CD4-positive, alpha-beta T cell treated with Interferon alpha-2 for 1 hour (primary cell): ENCODE data around the gene PPP2R2D.
A peak's percentile ranks its signal among the peaks of the same experiment; 100 is the strongest.

ENCODE experiments used
- DNase-seq, 2 donors: peaks; one replicate each; pipeline ENCODE4 v3.0.0-alpha.2; 2020 to 2022

The PPP2R2D gene

GRCh38 chr10:131890276-131891195 is 10.3 kb upstream of the PPP2R2D start:
- no peak for DNase-seq

DNA sequence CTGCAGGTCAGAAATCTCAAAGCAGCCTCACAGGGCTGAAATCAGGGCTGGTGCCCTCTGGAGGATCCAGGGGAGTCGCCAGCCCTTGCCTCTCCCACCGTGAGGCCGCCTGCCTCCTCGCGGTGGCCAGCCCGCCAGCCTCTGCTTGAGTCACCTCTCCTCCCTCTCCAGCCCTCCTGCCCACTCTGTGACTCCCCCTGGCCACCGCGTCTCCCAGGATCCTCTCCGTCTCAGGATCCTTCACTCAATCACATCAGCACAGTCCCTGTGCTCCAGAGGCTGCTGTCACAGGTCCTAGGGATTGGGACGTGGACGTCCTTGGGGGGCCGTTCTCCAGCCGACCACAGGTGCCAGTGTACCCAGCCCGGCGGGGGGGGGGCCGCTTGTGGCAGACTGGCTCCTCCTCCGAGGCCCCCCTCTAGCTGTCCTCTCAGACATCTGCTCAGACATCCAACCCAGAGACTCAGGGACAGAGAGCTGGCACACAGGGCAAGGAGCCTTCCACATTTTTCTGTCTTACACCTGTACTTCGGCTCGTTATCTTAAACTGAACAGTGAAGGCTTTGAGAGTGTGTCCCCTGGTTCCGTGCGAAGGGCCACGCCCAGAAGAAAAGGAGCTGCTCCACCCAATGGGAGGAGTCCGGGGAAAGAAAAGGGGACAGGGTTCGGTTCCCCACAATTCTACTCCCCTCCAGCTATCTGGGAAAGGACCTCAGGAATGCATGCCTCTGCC is 9.4 kb upstream of the PPP2R2D start:
- no peak for DNase-seq

- no peak for DNase-seq
These were observed 8.6 kb upstream of the PPP2R2D start for GRCh38 chr10:131891929-131892805.

GRCh38 chr10:131892806-131893675 is 7.8 kb upstream of the PPP2R2D start:
- DNase-seq = no peak

DNA sequence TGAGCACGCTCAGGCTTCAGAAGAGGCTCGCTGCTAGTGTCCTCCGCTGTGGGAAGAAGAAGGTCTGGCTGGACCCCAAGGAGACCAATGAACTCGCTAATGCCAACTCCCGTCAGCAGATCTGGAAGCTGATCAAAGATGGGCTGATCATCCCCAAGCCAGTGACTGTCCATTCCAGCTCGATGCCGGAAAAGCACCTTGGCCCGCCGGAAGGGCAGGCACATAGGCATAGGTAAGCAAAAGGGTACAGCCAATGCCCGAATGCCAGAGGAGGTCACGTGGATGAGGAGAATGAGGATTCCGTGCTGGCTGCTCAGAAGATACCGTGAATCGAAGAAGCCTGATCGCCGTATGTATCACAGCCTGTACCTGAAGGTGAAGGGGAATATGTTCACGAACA is 5.7 kb upstream of the PPP2R2D start:
- DNase-seq = no peak

DNA sequence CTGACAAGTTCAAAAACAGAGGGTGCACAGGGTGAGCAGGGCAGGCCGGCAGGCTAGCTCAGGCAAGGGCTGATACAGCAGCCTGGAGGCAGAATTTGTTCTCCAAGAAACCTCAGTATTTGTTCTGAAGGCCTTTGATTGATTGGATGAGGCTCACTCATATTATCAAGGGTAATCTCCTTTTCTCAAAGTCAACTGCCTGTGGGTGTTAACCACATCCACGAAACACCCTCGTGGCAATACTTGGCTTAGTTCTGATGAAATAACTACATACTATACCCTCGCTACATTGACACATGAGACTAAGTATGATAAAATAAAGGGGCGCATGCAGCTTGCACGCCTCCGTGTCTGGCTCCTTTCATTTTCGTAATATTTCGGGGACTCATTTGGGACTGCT is 4.4 kb upstream of the PPP2R2D start:
- peak; percentile 25 to 71 for DNase-seq

DNA sequence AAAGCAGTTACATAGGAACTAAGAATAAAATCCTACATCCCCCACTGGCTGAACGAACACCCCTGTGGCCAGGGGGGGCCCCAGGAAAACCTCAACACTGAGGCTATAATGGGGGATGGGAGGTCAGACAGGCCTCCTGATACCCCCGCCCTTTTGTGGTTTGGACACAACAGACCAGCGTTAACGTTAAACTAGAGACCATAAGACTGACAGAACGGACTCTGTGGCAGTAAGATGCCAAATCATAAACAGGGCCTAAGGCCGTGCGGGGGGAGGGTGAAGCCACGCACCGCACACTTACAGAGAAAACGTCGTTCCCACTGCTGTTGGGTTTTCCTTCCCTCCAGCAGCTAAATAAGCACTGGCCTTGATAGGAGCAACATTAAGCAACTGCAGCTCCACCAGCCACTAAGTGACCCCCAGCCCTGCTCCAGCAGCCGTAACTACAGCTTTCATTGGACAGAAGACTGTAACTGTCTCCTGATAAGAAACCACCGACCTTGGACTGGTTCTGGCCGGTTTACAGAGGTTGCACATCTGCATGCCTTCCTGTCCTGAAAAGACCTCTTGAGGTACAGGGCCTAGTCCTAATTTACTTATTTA is 3.4 kb upstream of the PPP2R2D start:
- no peak for DNase-seq

DNA sequence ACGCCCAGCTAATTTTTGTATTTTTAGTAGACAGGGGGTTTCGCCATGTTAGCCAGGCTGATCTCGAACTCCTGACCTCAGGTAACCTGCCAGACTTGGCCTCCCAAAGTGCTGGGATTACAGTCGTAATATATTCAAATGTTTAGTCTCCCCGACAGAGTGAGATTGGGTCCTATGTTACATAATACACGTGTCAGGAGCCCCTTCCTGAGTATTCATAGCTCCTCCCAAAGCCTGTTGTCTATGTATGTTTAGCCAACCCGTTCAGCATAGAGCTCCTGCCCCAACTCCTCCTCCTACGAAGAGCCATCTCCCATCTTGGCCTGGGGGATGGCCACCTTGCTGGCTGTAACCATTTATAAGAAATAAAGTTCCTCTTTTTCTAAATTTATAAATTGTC is 2.7 kb upstream of the PPP2R2D start:
- DNase-seq = no peak

- DNase-seq = no peak
These were observed 2.1 kb upstream of the PPP2R2D start for GRCh38 chr10:131898713-131899112.

DNA sequence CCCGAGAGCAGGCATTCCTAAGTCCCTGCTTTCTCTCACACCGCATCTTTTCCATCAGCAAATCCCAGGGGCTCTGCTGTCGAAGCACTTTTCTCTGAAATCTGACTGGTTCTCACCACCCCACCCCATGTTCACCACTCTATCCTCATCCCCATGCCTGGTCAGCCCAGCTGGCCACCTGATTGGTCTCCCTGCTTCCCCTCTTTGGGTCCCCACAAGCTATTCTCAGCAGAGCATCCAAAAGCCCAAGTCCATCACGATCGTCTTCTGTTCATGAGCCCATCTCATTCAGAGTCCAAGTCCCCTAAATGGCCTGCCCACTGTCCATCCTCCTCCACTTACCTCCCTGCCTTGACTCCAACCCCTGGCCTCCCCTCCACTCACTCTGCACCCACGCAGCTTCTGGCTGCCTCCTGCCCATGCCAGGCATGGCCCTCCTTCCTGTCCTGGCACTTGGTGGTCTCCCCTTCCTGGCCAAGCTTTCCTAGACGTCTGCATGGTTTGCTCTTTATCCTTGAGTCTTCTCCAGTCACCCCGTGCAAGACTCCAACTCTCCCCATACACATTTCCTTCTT is 1.6 kb upstream of the PPP2R2D start:
- DNase-seq = no peak

- no peak for DNase-seq
These were observed 986 bp upstream of the PPP2R2D start for GRCh38 chr10:131899695-131900349.

GRCh38 chr10:131901181-131901829 is 497 bp downstream of the PPP2R2D start:
- DNase-seq = peak; percentile 52 to 57

GRCh38 chr10:131902211-131902610 is 1.4 kb downstream of the PPP2R2D start:
- DNase-seq = no peak

DNA sequence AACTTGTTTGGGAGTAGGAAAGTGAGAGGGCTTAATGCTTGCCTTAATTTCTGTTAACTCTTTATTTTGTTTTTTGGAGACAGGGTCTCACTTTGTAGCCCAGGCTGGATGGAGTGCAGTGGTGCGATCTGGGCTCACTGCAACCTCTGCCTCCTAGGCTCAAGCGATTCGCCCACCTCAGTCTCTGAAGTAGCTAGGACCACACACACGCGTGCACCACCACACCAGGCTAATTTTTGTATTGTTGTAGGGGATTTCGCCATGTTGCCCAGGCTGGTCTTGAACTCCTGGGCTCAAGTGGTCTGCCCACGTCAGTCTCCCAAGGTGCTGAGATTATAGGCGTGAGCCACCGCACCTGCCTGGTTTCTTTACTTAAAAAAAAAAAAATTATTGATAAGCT is 1.9 kb downstream of the PPP2R2D start:
- DNase-seq = no peak

- DNase-seq = no peak
These were observed 4.4 kb downstream of the PPP2R2D start for GRCh38 chr10:131905267-131905571.

DNA sequence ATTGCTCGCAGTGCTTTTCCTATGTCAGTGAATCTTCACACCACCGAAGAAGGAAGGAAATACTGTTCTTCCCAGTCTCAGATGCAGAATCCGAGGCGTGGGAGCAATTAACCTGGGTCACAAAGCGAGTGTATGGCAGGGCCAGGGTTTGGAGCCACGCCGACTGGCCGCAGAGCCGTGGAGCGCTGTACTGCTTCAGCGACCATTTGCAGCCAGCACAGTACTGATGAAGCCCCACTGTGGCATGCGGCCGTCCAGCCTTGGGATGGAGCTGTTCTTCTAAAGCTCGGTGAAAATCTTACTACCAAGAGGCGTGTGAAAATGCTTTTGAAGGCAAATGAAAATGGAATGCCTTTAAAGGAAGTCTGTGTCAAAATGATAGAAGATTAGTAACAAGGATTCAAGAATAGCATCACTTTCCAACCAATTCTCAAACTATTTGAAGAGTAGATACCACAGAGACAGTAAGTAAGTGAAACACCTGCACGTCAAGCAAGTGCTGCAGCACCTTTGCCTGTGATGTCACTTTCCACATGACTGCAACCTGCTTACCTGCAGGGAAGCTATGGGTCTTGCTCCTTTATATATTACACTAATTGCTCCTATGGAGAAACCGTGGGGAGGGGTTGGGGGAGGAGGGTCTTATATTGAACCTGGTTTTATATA is 4.9 kb downstream of the PPP2R2D start:
- DNase-seq = no peak

- DNase-seq = no peak
These were observed 5.4 kb downstream of the PPP2R2D start for GRCh38 chr10:131906269-131906639.

- DNase-seq = peak in 1 of 2 donors; percentile 33
These were observed 6.9 kb downstream of the PPP2R2D start for GRCh38 chr10:131907679-131908078.

GRCh38 chr10:131908151-131908550 is 7.3 kb downstream of the PPP2R2D start:
- no peak for DNase-seq
